H9 (cell line): Measurements from ENCODE around the gene ARRDC1. TPM values are rescaled to one million over a fixed set of nuclear protein-coding genes. Genes with fewer than 3 reads are reported as not detected.

Experiments used
- DNase-seq: peaks from one replicate; pipeline ENCODE4 v3.0.0-alpha.2; 2017
- H2AFZ ChIP-seq: one replicate; pipeline ENCODE4 v1.6.1; 2013; ENCODE audit warnings: mild to moderate bottlenecking, low read length, control low read depth, moderate library complexity
- H2AK5ac ChIP-seq: 2 replicates; pipeline ENCODE4 v1.6.1; 2013; ENCODE audit warnings: low read length, control low read depth, mixed read lengths; ENCODE audit not compliant: insufficient read length
- H2BK120ac ChIP-seq: one replicate; pipeline ENCODE4 v1.6.1; 2013; ENCODE audit warnings: low read depth, mild to moderate bottlenecking, low read length, control low read depth, inconsistent platforms; ENCODE audit not compliant: poor library complexity, severe bottlenecking
- H2BK12ac ChIP-seq: 2 replicates; pipeline ENCODE4 v1.6.1; 2013; ENCODE audit warnings: low read length, control low read depth, mixed read lengths, low read depth; ENCODE audit not compliant: insufficient read length
- H2BK15ac ChIP-seq: 2 replicates; pipeline ENCODE4 v1.6.1; 2013; ENCODE audit warnings: low read depth, low read length, control low read depth
- H2BK20ac ChIP-seq: one replicate; pipeline ENCODE4 v1.6.1; 2013; ENCODE audit warnings: low read depth, mild to moderate bottlenecking, low read length, control low read depth, inconsistent platforms; ENCODE audit not compliant: poor library complexity, severe bottlenecking
- H2BK5ac ChIP-seq: 2 replicates; pipeline ENCODE4 v1.6.1; 2013; ENCODE audit warnings: low read length, control low read depth, mixed read lengths; ENCODE audit not compliant: insufficient read length
- H3K14ac ChIP-seq: 2 replicates; pipeline ENCODE4 v1.6.1; 2013; ENCODE audit warnings: low read length, control low read depth; ENCODE audit not compliant: insufficient read depth
- H3K18ac ChIP-seq: 2 replicates; pipeline ENCODE4 v1.6.1; 2013; ENCODE audit warnings: low read depth, mild to moderate bottlenecking, mixed read lengths, low read length, control low read depth; ENCODE audit not compliant: insufficient read length
- H3K23ac ChIP-seq: 2 replicates; pipeline ENCODE4 v1.6.1; 2013; ENCODE audit warnings: low read length, control low read depth, mixed read lengths, low read depth; ENCODE audit not compliant: insufficient read length
- H3K23me2 ChIP-seq: 2 replicates; pipeline ENCODE4 v1.6.1; 2013; ENCODE audit warnings: low read depth, mild to moderate bottlenecking, mixed read lengths, low read length, control low read depth; ENCODE audit not compliant: insufficient read length, poor library complexity, severe bottlenecking
- H3K27ac ChIP-seq: 2 replicates; pipeline ENCODE4 v1.5.1; 2013; ENCODE audit warnings: low read length, control low read depth, mixed read lengths, low read depth; ENCODE audit not compliant: insufficient read length
- H3K27me3 ChIP-seq: 2 replicates; pipeline ENCODE4 v1.6.1; 2013; ENCODE audit warnings: low read length, control low read depth, inconsistent platforms; ENCODE audit not compliant: insufficient read depth
- H3K4ac ChIP-seq: 2 replicates; pipeline ENCODE4 v1.6.1; 2013; ENCODE audit warnings: low read depth, mild to moderate bottlenecking, control low read depth, inconsistent platforms, low read length, moderate library complexity
- H3K4me1 ChIP-seq: 2 replicates; pipeline ENCODE4 v1.6.1; 2013; ENCODE audit warnings: low read length, control low read depth, inconsistent platforms; ENCODE audit not compliant: insufficient read depth
- H3K4me2 ChIP-seq: 2 replicates; pipeline ENCODE4 v1.6.1; 2013; ENCODE audit warnings: low read length, control low read depth, mixed read lengths; ENCODE audit not compliant: insufficient read length, insufficient read depth
- H3K56ac ChIP-seq: 2 replicates; pipeline ENCODE4 v1.6.1; 2013; ENCODE audit warnings: low read depth, mild to moderate bottlenecking, mixed read lengths, low read length, control low read depth; ENCODE audit not compliant: insufficient read length
- H3K79me1 ChIP-seq: 2 replicates; pipeline ENCODE4 v1.6.1; 2013; ENCODE audit warnings: low read depth, mild to moderate bottlenecking, moderate library complexity, low read length, control low read depth, inconsistent platforms; ENCODE audit not compliant: insufficient read depth, poor library complexity, severe bottlenecking
- H3K79me2 ChIP-seq: 2 replicates; pipeline ENCODE4 v1.6.1; 2013; ENCODE audit warnings: low read length, control low read depth, inconsistent platforms; ENCODE audit not compliant: insufficient read depth
- H3K9ac ChIP-seq: 2 replicates; pipeline ENCODE4 v1.6.1; 2013; ENCODE audit warnings: low read length, control low read depth, mixed read lengths; ENCODE audit not compliant: insufficient read length; ENCODE audit errors: extremely low read depth
- H3K9me3 ChIP-seq: one replicate; pipeline ENCODE4 v1.6.1; 2013; ENCODE audit warnings: low read depth, low read length, inconsistent platforms; ENCODE audit not compliant: control insufficient read depth
- H3T11ph ChIP-seq: one replicate; pipeline ENCODE4 v1.6.1; 2013; ENCODE audit warnings: mild to moderate bottlenecking, low read length, control low read depth, inconsistent platforms
- H4K20me1 ChIP-seq: one replicate; pipeline ENCODE4 v1.6.1; 2013; ENCODE audit not compliant: control insufficient read depth, insufficient read length, insufficient read depth
- H4K5ac ChIP-seq: 2 replicates; pipeline ENCODE4 v1.6.1; 2013; ENCODE audit warnings: low read depth, mild to moderate bottlenecking, mixed read lengths, low read length, control low read depth; ENCODE audit not compliant: insufficient read length
- H4K8ac ChIP-seq: replicated peaks from 2 replicates; pipeline ENCODE4 v1.6.1; 2013; ENCODE audit warnings: low read length, control low read depth, mixed read lengths, low read depth; ENCODE audit not compliant: insufficient read length
- H4K91ac ChIP-seq: 2 replicates; pipeline ENCODE4 v1.6.1; 2013; ENCODE audit warnings: low read depth, mild to moderate bottlenecking, moderate library complexity, mixed read lengths, low read length, control low read depth; ENCODE audit not compliant: insufficient read length
- H3K27ac Mint-ChIP-seq, 3 experiments: 2 replicates in 2 of 3; 3 replicates in 1 of 3; pipeline ENCODE4 v1.8.0; 2020 to 2021; ENCODE audit warnings: mixed read lengths in 3 of 3, mild to moderate bottlenecking in 1 of 3, moderate library complexity in 1 of 3
- H3K27me3 Mint-ChIP-seq: 2 replicates; pipeline ENCODE4 v1.8.0; 2021; ENCODE audit warnings: low read depth, mild to moderate bottlenecking, moderate library complexity, mixed read lengths
- H3K36me3 Mint-ChIP-seq, 3 experiments: 2 replicates in 2 of 3; 3 replicates in 1 of 3; pipeline ENCODE4 v1.8.0; 2020 to 2021; ENCODE audit warnings: low read depth in 3 of 3, mixed read lengths in 3 of 3; ENCODE audit not compliant: insufficient read depth in 1 of 3
- H3K4me1 Mint-ChIP-seq, 2 experiments: 2 replicates each; pipeline ENCODE4 v1.8.0; 2020; ENCODE audit warnings: mixed read lengths in 2 of 2
- H3K4me3 Mint-ChIP-seq, 2 experiments: 2 replicates in 1 of 2; 3 replicates in 1 of 2; pipeline ENCODE4 v1.8.0; 2020 to 2021; ENCODE audit warnings: mild to moderate bottlenecking in 2 of 2, mixed read lengths in 2 of 2, moderate library complexity in 1 of 2
- H3K9me3 Mint-ChIP-seq, 2 experiments: 2 replicates in 1 of 2; 3 replicates in 1 of 2; pipeline ENCODE4 v1.8.0; 2020; ENCODE audit warnings: mild to moderate bottlenecking in 2 of 2, mixed read lengths in 2 of 2, moderate library complexity in 1 of 2
- WGBS: extraction: QIAGEN DNeasy Blood & Tissue Kit; methylation state at CpG from one replicate; pipeline ENCODE4 v1.1.7; 2013; ENCODE audit warnings: missing lambda C conversion rate, low lambda C conversion rate, mixed read lengths; ENCODE audit not compliant: insufficient read length; ENCODE audit errors: extremely low coverage; 5-methylcytosine and 5-hydroxymethylcytosine counted together
- total RNA-seq: library from RNA; stranded (reverse); gene quantifications from 2 replicates; pipeline ENCODE4 v1.2.1, GENCODE V29; 2021
- TF ChIP-seq, protein P1 (sequence below): fragments of 200-600 bp; sonication (generic); conservative IDR thresholded peaks from 3 replicates; pipeline ENCODE4 v1.8.0; 2021; ENCODE audit warnings: antibody characterized with exemption, mild to moderate bottlenecking

ARRDC1 gene
- total RNA-seq, 1 experiment from 2014 or later: 34.4 TPM

DNA sequence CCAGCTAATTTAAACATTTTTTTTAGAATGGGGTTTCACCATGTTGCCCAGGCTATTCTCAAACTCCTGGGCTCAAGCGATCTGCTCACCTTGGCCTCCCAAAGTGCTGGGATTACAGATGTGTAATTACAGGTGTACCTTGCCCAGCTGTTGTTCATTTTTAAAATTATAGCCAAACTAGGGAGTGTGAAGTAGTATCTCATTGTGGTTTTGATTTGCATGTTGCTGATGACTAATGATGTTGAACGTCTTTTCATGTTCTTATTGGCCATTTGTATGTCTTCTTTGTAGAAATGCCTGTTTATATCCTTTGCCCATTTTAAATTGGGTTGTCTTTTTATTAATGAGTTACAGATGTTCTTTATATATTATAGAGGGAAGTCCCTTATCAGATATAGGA is 44.8 kb downstream of the ARRDC1 start:
- Histone ChIP-seq H3K9me3 (no peaks in the 10 kb centered on the region), H2BK5ac (no peak overlapping the region), H4K8ac (no peak overlapping the region), H2BK12ac (no peak overlapping the region), H4K5ac (no peak overlapping the region), H2BK15ac (no peak overlapping the region), H4K20me1 (peaks cover 2% of the 10 kb centered on the region), H3K27ac (no peak overlapping the region), H3K27me3 (no peaks in the 10 kb centered on the region), H3K4me2 (no peak overlapping the region), H2BK20ac (no peak overlapping the region), H2BK120ac (no peak overlapping the region), H3K4ac (no peak overlapping the region), H2AK5ac (no peak overlapping the region), H2AFZ (no peak overlapping the region), H4K91ac (no peak overlapping the region), H3K56ac (no peak overlapping the region), H3K18ac (no peak overlapping the region), H3K4me1 (no peaks in the 10 kb centered on the region; the same call in 1 of the 2 replicates), H3K79me2 (peaks cover 35% of the 10 kb centered on the region; the same call in 1 of the 2 replicates), H3K14ac (no peak overlapping the region), H3K23ac (no peak overlapping the region), H3K9ac (no peak overlapping the region), H3T11ph (no peak overlapping the region), H3K23me2 (no peaks in the 10 kb centered on the region), H3K79me1 (peaks cover 15% of the 10 kb centered on the region)
- WGBS: no CpG with 5 or more reads among the region's 2 CpGs
- no peaks in the 10 kb centered on the region for H3K9me3 Mint-ChIP-seq
- H3K4me3 Mint-ChIP-seq: no peak overlapping the region
- H3K36me3 Mint-ChIP-seq: peaks cover 12 to 38% (median 17%) of the 10 kb centered on the region in 3 experiments; a peak in 6 of 7 replicates
- TF ChIP-seq, protein P1, sequence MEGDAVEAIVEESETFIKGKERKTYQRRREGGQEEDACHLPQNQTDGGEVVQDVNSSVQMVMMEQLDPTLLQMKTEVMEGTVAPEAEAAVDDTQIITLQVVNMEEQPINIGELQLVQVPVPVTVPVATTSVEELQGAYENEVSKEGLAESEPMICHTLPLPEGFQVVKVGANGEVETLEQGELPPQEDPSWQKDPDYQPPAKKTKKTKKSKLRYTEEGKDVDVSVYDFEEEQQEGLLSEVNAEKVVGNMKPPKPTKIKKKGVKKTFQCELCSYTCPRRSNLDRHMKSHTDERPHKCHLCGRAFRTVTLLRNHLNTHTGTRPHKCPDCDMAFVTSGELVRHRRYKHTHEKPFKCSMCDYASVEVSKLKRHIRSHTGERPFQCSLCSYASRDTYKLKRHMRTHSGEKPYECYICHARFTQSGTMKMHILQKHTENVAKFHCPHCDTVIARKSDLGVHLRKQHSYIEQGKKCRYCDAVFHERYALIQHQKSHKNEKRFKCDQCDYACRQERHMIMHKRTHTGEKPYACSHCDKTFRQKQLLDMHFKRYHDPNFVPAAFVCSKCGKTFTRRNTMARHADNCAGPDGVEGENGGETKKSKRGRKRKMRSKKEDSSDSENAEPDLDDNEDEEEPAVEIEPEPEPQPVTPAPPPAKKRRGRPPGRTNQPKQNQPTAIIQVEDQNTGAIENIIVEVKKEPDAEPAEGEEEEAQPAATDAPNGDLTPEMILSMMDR: no peak
- H3K4me1 Mint-ChIP-seq: peaks cover 19 to 23% of the 10 kb centered on the region in 2 experiments
- DNase-seq: no peak
- no peaks in the 10 kb centered on the region for H3K27me3 Mint-ChIP-seq
- no peak overlapping the region; a peak in 1 of 7 replicates for H3K27ac Mint-ChIP-seq
